WTC11 (cell line): Measurements from ENCODE around the gene PKNOX1. TPM values are rescaled to one million over a fixed set of nuclear protein-coding genes. Genes with fewer than 3 reads are reported as not detected.

Source experiments
- ATAC-seq: fragments of 200-7000 bp; cut with Tn5 transposase; 2 replicates; pipeline ENCODE4 v1.10.0; 2021; ENCODE audit warnings: mild to moderate bottlenecking, moderate library complexity
- CTCF ChIA-PET: fragments of 300-600 bp; sonication (Branson Sonifier 250); formaldehyde crosslinking; loops from one replicate; lab custom pipeline; 2021; ENCODE audit warnings: antibody characterized with exemption; lab: Charles Lee
- POLR2A ChIA-PET: fragments of 350-600 bp; sonication (Branson Sonifier 250); formaldehyde crosslinking; loops from one replicate; lab custom pipeline; 2021; ENCODE audit warnings: antibody characterized with exemption; lab: Charles Lee
- DNase-seq: peaks from one replicate; pipeline ENCODE4 v3.0.0; 2021; ENCODE audit warnings: low spot score
- H3K27ac Mint-ChIP-seq: 2 replicates; pipeline ENCODE4 v1.8.0; 2021; ENCODE audit warnings: mixed read lengths
- H3K27me3 Mint-ChIP-seq: 2 replicates; pipeline ENCODE4 v1.8.0; 2021; ENCODE audit warnings: low read depth, mild to moderate bottlenecking, moderate library complexity, mixed read lengths
- H3K36me3 Mint-ChIP-seq: 2 replicates; pipeline ENCODE4 v1.8.0; 2021; ENCODE audit warnings: mixed read lengths
- H3K4me1 Mint-ChIP-seq: 2 replicates; pipeline ENCODE4 v1.8.0; 2022; ENCODE audit warnings: mixed read lengths
- H3K4me3 Mint-ChIP-seq: 2 replicates; pipeline ENCODE4 v1.8.0; 2021; ENCODE audit warnings: mild to moderate bottlenecking, moderate library complexity, mixed read lengths
- H3K9me3 Mint-ChIP-seq: 2 replicates; pipeline ENCODE4 v1.8.0; 2021; ENCODE audit warnings: mixed read lengths
- AR ChIP-seq: fragments of 250-450 bp; sonication (Bioruptor Pico); IDR thresholded peaks from 2 replicates; pipeline ENCODE4 v1.9.0; 2021; ENCODE audit warnings: mild to moderate bottlenecking
- ATF1 ChIP-seq: sonication (generic); formaldehyde crosslinking; IDR thresholded peaks from 2 replicates; pipeline ENCODE4 v1.8.1; 2023; ENCODE audit warnings: mild to moderate bottlenecking, moderate library complexity, missing genetic modification reagents
- ATF2 ChIP-seq: sonication (generic); formaldehyde crosslinking; IDR thresholded peaks from 2 replicates; pipeline ENCODE4 v1.8.1; 2022; ENCODE audit warnings: low read depth, missing genetic modification reagents, borderline replicate concordance
- ATF3 ChIP-seq: sonication (generic); formaldehyde crosslinking; conservative IDR thresholded peaks from 2 replicates; pipeline ENCODE4 v1.8.1; 2022; ENCODE audit warnings: mild to moderate bottlenecking, missing genetic modification reagents
- CBFB ChIP-seq: sonication (generic); formaldehyde crosslinking; IDR thresholded peaks from 2 replicates; pipeline ENCODE4 v1.8.1; 2022; ENCODE audit warnings: mild to moderate bottlenecking, low read depth, missing genetic modification reagents
- CREM ChIP-seq: sonication (generic); formaldehyde crosslinking; IDR thresholded peaks from 2 replicates; pipeline ENCODE4 v1.8.1; 2022; ENCODE audit warnings: mild to moderate bottlenecking, missing genetic modification reagents, moderate library complexity
- CTCF ChIP-seq: fragments of 200-600 bp; IDR thresholded peaks from 2 replicates; pipeline ENCODE4 v1.8.0; 2022; ENCODE audit warnings: antibody characterized with exemption
- ETV6 ChIP-seq: sonication (generic); formaldehyde crosslinking; IDR thresholded peaks from 2 replicates; pipeline ENCODE4 v1.8.1; 2022; ENCODE audit warnings: mild to moderate bottlenecking, missing genetic modification reagents
- FOXJ3 ChIP-seq: sonication (generic); formaldehyde crosslinking; IDR thresholded peaks from 2 replicates; pipeline ENCODE4 v1.9.0; 2021; ENCODE audit warnings: missing genetic modification reagents, mild to moderate bottlenecking, borderline replicate concordance
- FOXP1 ChIP-seq: sonication (generic); formaldehyde crosslinking; IDR thresholded peaks from 2 replicates; pipeline ENCODE4 v1.8.0; 2022; ENCODE audit warnings: missing genetic modification reagents, mild to moderate bottlenecking, moderate library complexity, borderline replicate concordance
- KAT7 ChIP-seq: sonication (generic); formaldehyde crosslinking; IDR thresholded peaks from 2 replicates; pipeline ENCODE4 v1.8.1; 2023; ENCODE audit warnings: missing genetic modification reagents, mild to moderate bottlenecking, borderline replicate concordance
- MXD4 ChIP-seq: fragments of 250-450 bp; sonication (Bioruptor Pico); IDR thresholded peaks from 2 replicates; pipeline ENCODE4 v1.8.0; 2021; ENCODE audit warnings: mild to moderate bottlenecking, moderate library complexity, borderline replicate concordance
- NFE2L1 ChIP-seq: sonication (generic); formaldehyde crosslinking; IDR thresholded peaks from 2 replicates; pipeline ENCODE4 v1.8.1; 2023; ENCODE audit warnings: missing genetic modification reagents
- OVOL2 ChIP-seq: fragments of 250-450 bp; sonication (Bioruptor Pico); IDR thresholded peaks from 2 replicates; pipeline ENCODE4 v1.9.0; 2021; ENCODE audit warnings: mild to moderate bottlenecking, borderline replicate concordance
- PRDM15 ChIP-seq: sonication (generic); formaldehyde crosslinking; IDR thresholded peaks from 2 replicates; pipeline ENCODE4 v1.8.0; 2022; ENCODE audit warnings: missing genetic modification reagents
- RORB ChIP-seq: fragments of 250-450 bp; sonication (Bioruptor Pico); IDR thresholded peaks from 2 replicates; pipeline ENCODE4 v1.9.0; 2021; ENCODE audit warnings: mild to moderate bottlenecking
- TEAD1 ChIP-seq: sonication (generic); formaldehyde crosslinking; IDR thresholded peaks from 2 replicates; pipeline ENCODE4 v1.8.0; 2022; ENCODE audit warnings: mild to moderate bottlenecking, missing genetic modification reagents
- USF2 ChIP-seq: sonication (generic); formaldehyde crosslinking; IDR thresholded peaks from 2 replicates; pipeline ENCODE4 v1.8.1; 2023; ENCODE audit warnings: mild to moderate bottlenecking, missing genetic modification reagents, moderate library complexity
- ZBTB43 ChIP-seq: sonication (generic); formaldehyde crosslinking; IDR thresholded peaks from 2 replicates; pipeline ENCODE4 v1.8.1; 2023; ENCODE audit warnings: mild to moderate bottlenecking, missing genetic modification reagents
- ZMAT4 ChIP-seq: fragments of 250-450 bp; sonication (Bioruptor Pico); IDR thresholded peaks from 2 replicates; pipeline ENCODE4 v1.9.0; 2021; ENCODE audit warnings: mild to moderate bottlenecking
- ZNF423 ChIP-seq: fragments of 250-450 bp; sonication (Bioruptor Pico); IDR thresholded peaks from 2 replicates; pipeline ENCODE4 v2.1.2; 2022; ENCODE audit warnings: mild to moderate bottlenecking, moderate library complexity
- ZNF512 ChIP-seq: sonication (generic); formaldehyde crosslinking; IDR thresholded peaks from 2 replicates; pipeline ENCODE4 v1.8.1; 2022; ENCODE audit warnings: missing genetic modification reagents, borderline replicate concordance
- total RNA-seq: library from RNA; stranded (reverse); gene quantifications from 3 replicates; pipeline ENCODE4 v1.2.3, GENCODE V29; 2021

Gene PKNOX1
- total RNA-seq, 1 experiment from 2014 or later = 23.0 TPM

GRCh38 chr21:43027846-43028731 is 53.7 kb downstream of the PKNOX1 start (continued):
- TF ChIP-seq AR (CRISPR knock-in tag) (no peak), CREM (CRISPR knock-in tag) (no peak), USF2 (CRISPR knock-in tag) (no peak), ETV6 (CRISPR knock-in tag) (no peak), FOXP1 (CRISPR knock-in tag) (no peak), ATF1 (CRISPR knock-in tag) (no peak), ATF2 (CRISPR knock-in tag) (no peak), OVOL2 (CRISPR knock-in tag) (no peak), ZBTB43 (no peak), NFE2L1 (CRISPR knock-in tag) (no peak), CTCF (no peak), FOXJ3 (CRISPR knock-in tag) (no peak), TEAD1 (CRISPR knock-in tag) (no peak), ZNF423 (CRISPR knock-in tag) (no peak)
- TF ChIP-seq, all 79 proteins: peak for 0

- ChIA-PET CTCF (no interaction called here), POLR2A (no interaction called here)
- Mint-ChIP-seq H3K4me1 (no peaks in the 10 kb centered on the region), H3K27me3 (no peaks in the 10 kb centered on the region), H3K36me3 (peaks cover 66% of the 10 kb centered on the region), H3K4me3 (no peak overlapping the region), H3K9me3 (no peaks in the 10 kb centered on the region), H3K27ac (no peak overlapping the region; the same call in 1 of the 2 replicates)
- ATAC-seq (no peak), DNase-seq (no peak)
- TF ChIP-seq PRDM15 (CRISPR knock-in tag) (no peak), CBFB (no peak), ZNF512 (CRISPR knock-in tag) (no peak), KAT7 (CRISPR knock-in tag) (no peak), MXD4 (CRISPR knock-in tag) (no peak), RORB (CRISPR knock-in tag) (no peak), ZMAT4 (CRISPR knock-in tag) (no peak), ATF3 (CRISPR knock-in tag) (no peak)
Measured at GRCh38 chr21:43029785-43030184, 55.4 kb downstream of the PKNOX1 start.
